Measurements from ENCODE around the gene KIF26B. TPM values are rescaled to one million over a fixed set of nuclear protein-coding genes. Genes with fewer than 3 reads are reported as not detected.
A peak's percentile ranks its signal among the peaks of the same experiment; 100 is the strongest.

KIF26B gene
- total RNA-seq, 1 experiment from 2014 or later = 1.6 TPM

DNA sequence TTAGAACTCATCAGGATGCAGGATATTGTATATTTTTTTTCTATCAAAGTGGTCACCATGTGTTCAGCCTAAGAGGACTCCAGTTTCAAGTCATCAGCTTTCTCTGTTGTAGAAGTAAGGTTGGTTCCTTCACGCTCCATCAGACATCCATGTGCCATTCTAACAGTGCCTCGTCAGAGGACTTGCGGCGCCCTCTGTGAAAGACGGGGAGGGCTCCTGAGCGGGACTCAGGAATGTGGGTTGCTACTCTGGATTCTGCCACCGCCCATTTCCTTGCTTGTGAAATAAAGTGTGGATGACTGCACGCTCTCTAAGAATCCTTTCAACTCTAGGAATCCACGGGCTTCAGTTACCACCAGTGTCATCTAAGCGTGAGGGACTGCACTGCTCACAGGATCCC is 593.5 kb downstream of the KIF26B start:
- Mint-ChIP-seq H3K36me3 (ENCODE audit: insufficient read depth, unreplicated experiment) (no peaks in the 10 kb centered on the region), H3K4me1 (ENCODE audit: insufficient read depth, unreplicated experiment) (no peaks in the 10 kb centered on the region), H3K27ac (ENCODE audit: low read depth, unreplicated experiment) (no peak overlapping the region), H3K9me3 (ENCODE audit: unreplicated experiment) (peaks cover 10% of the 10 kb centered on the region), H3K4me3 (ENCODE audit: unreplicated experiment) (no peak overlapping the region), H3K27me3 (ENCODE audit: insufficient read depth, unreplicated experiment) (no peaks in the 10 kb centered on the region)
- TF ChIP-seq CTCF (IDR thresholded peaks at IDR 0.05; ENCODE audit: unreplicated experiment) = no peak
- ChIA-PET CTCF (interaction anchor here (0.7 kb wide), 1 partner anchor 97 kb away, joined by 3 read pairs; no protein-coding TSS in a partner anchor), POLR2A (interaction anchor here (0.6 to 0.9 kb wide), 2 partner anchors 12 to 198 kb away, joined by 3 to 5 read pairs; no protein-coding TSS in a partner anchor)
- intact Hi-C loops (cut with micrococcal nuclease) = no loop called here
- DNase-seq (ENCODE audit: unreplicated experiment) = no peak
- BruUV-seq (replicated peaks) = no TSS peak

DNA sequence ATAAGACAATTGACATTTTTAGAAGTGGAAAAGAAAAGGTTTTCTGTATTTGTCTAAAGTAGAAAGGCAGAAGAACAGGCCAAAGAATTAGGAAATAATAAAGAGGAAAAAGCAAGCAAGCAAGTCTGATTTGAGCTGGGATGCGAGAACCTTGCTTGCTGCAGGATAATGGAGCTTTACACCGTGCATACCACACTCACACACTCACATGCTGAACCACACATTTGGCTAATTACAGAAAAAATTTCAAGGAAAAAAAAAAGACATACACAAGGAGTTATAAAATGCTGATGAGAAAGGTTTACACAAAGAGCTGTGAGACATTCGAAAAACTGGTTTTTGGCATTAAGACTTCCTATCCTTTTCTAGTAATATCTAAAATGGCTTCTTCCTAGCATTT is 593.9 kb downstream of the KIF26B start:
- TF ChIP-seq CTCF (IDR thresholded peaks at IDR 0.05; ENCODE audit: unreplicated experiment) = no peak
- Mint-ChIP-seq H3K4me1 (ENCODE audit: insufficient read depth, unreplicated experiment) (no peaks in the 10 kb centered on the region), H3K9me3 (ENCODE audit: unreplicated experiment) (peaks cover 10% of the 10 kb centered on the region), H3K4me3 (ENCODE audit: unreplicated experiment) (no peak overlapping the region), H3K36me3 (ENCODE audit: insufficient read depth, unreplicated experiment) (no peaks in the 10 kb centered on the region), H3K27me3 (ENCODE audit: insufficient read depth, unreplicated experiment) (no peaks in the 10 kb centered on the region), H3K27ac (ENCODE audit: low read depth, unreplicated experiment) (no peak overlapping the region)
- ChIA-PET CTCF (no interaction called here), POLR2A (interaction anchor here (0.6 kb wide), 1 partner anchor 198 kb away, joined by 5 read pairs; no protein-coding TSS in a partner anchor)
- intact Hi-C loops (cut with micrococcal nuclease) = no loop called here
- no peak for DNase-seq (ENCODE audit: unreplicated experiment)
- BruUV-seq (replicated peaks) = no TSS peak

DNA sequence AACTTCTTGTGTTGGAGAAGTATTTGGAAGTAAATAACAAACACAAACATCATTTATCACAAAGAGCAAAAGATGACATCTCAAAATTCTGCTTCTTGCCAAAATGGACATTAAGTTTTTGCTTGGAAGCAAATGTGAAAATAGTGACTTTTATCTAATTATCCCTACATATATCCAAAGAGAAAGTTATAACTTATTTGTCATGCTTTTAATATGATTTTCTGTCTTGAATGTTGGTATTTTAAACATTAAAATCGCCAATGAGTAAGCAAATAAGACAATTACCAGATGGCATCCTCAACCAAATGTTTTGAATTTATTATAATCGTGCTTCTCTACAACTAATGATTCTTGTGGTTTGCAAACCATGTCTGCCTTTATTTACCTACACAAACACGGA is 594.3 kb downstream of the KIF26B start:
- no peak overlapping the region for H3K4me3 Mint-ChIP-seq (ENCODE audit: unreplicated experiment)
- ChIA-PET POLR2A (no interaction called here), CTCF (interaction anchor here (0.9 kb wide), 1 partner anchor 15 kb away, joined by 3 read pairs; no protein-coding TSS in a partner anchor)
- no peaks in the 10 kb centered on the region for H3K27me3 Mint-ChIP-seq (ENCODE audit: insufficient read depth, unreplicated experiment)
- no TSS peak for BruUV-seq (replicated peaks)
- peaks cover 10% of the 10 kb centered on the region for H3K9me3 Mint-ChIP-seq (ENCODE audit: unreplicated experiment)
- no peak overlapping the region for H3K27ac Mint-ChIP-seq (ENCODE audit: low read depth, unreplicated experiment)
- TF ChIP-seq CTCF (IDR thresholded peaks at IDR 0.05; ENCODE audit: unreplicated experiment) = no peak
- no peak for DNase-seq (ENCODE audit: unreplicated experiment)
- no peaks in the 10 kb centered on the region for H3K36me3 Mint-ChIP-seq (ENCODE audit: insufficient read depth, unreplicated experiment)
- no peaks in the 10 kb centered on the region for H3K4me1 Mint-ChIP-seq (ENCODE audit: insufficient read depth, unreplicated experiment)
- intact Hi-C loops (cut with micrococcal nuclease) = no loop called here

DNA sequence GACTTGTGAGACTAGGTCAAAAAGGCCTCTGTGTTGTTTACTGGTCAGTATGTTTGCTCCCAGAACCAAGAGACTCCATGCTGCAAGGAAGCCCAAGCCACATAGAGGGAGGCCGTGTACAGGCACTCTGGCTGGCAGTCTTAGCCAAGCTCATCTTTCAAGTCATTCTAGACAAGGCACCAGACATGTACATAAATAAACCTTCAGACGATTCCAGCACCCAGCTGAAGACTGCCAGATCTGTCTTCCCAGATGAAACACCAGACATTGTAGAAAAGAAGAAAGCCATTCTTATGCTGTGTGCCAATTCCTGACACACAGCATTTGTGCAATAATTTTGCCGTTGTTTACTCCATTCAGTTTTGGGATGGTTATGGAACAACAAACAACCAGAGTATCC is 595.5 kb downstream of the KIF26B start:
- H3K9me3 Mint-ChIP-seq (ENCODE audit: unreplicated experiment) = peaks cover 11% of the 10 kb centered on the region
- TF ChIP-seq CTCF (IDR thresholded peaks at IDR 0.05; ENCODE audit: unreplicated experiment) = no peak
- ChIA-PET CTCF (interaction anchor here (0.7 to 1.2 kb wide), 2 partner anchors 14 to 30 kb away, joined by 3 read pairs; no protein-coding TSS in a partner anchor), POLR2A (interaction anchor here (0.6 kb wide), 1 partner anchor 15 kb away, joined by 3 read pairs; no protein-coding TSS in a partner anchor)
- H3K36me3 Mint-ChIP-seq (ENCODE audit: insufficient read depth, unreplicated experiment) = no peaks in the 10 kb centered on the region
- peak overlapping the region; percentile 31 for H3K27ac Mint-ChIP-seq (ENCODE audit: low read depth, unreplicated experiment)
- DNase-seq (ENCODE audit: unreplicated experiment) = no peak
- no peaks in the 10 kb centered on the region for H3K27me3 Mint-ChIP-seq (ENCODE audit: insufficient read depth, unreplicated experiment)
- intact Hi-C loops (cut with micrococcal nuclease) = no loop called here
- BruUV-seq (replicated peaks) = no TSS peak
- no peaks in the 10 kb centered on the region for H3K4me1 Mint-ChIP-seq (ENCODE audit: insufficient read depth, unreplicated experiment)
- H3K4me3 Mint-ChIP-seq (ENCODE audit: unreplicated experiment) = no peak overlapping the region
